Activated naive CD8-positive, alpha-beta T cell treated with anti-CD3 and anti-CD28 coated beads, Interleukin-2, amount 50 U/mL, for 24 hours (primary cell): ENCODE results near the gene CNOT9.

Experiments used
- ATAC-seq: fragments of 150-1000 bp; cut with Tn5 transposase; one replicate; pipeline ENCODE4 v1.10.0; 2021
- DNase-seq: peaks from one replicate; pipeline ENCODE4 v3.0.0; 2021
- H3K27ac Mint-ChIP-seq: one replicate; pipeline ENCODE4 v1.8.0; 2021; ENCODE audit warnings: mild to moderate bottlenecking, mixed read lengths
- H3K27me3 Mint-ChIP-seq: one replicate; pipeline ENCODE4 v1.8.0; 2021; ENCODE audit warnings: mixed read lengths
- H3K36me3 Mint-ChIP-seq: one replicate; pipeline ENCODE4 v1.8.0; 2021; ENCODE audit warnings: low read depth, mixed read lengths
- H3K4me1 Mint-ChIP-seq: one replicate; pipeline ENCODE4 v1.8.0; 2021; ENCODE audit warnings: mixed read lengths
- H3K4me3 Mint-ChIP-seq: one replicate; pipeline ENCODE4 v1.8.0; 2021; ENCODE audit warnings: mild to moderate bottlenecking, moderate library complexity, mixed read lengths
- H3K9me3 Mint-ChIP-seq: one replicate; pipeline ENCODE4 v1.8.0; 2021; ENCODE audit warnings: mixed read lengths

Gene CNOT9

DNA sequence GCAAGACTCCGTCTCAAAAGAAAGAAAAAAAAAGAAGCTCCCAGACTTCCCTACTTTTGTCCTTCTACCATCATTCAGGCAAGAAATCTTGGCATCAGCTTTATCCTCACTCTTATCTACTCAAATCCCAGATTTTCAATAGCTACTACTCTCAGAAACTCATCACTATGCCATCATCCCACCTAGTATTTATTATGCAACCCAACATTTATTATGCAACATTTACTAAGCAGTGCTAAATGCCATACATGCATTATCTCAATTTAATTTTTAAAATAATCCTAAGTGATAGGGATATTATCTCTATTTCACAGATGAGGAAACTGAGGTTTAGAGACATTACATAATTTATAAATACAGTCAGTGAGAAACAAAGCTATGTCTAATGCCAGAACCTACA is 4.6 kb upstream of the CNOT9 start:
- ATAC-seq (no peak), DNase-seq (no peak)
- H3K9me3 Mint-ChIP-seq = no peaks in the 10 kb centered on the region
- peaks cover 49% of the 10 kb centered on the region for H3K36me3 Mint-ChIP-seq
- peaks cover 28% of the 10 kb centered on the region for H3K4me1 Mint-ChIP-seq
- H3K4me3 Mint-ChIP-seq = no peak overlapping the region
- H3K27me3 Mint-ChIP-seq = peaks cover 3% of the 10 kb centered on the region
- no peak overlapping the region for H3K27ac Mint-ChIP-seq

DNA sequence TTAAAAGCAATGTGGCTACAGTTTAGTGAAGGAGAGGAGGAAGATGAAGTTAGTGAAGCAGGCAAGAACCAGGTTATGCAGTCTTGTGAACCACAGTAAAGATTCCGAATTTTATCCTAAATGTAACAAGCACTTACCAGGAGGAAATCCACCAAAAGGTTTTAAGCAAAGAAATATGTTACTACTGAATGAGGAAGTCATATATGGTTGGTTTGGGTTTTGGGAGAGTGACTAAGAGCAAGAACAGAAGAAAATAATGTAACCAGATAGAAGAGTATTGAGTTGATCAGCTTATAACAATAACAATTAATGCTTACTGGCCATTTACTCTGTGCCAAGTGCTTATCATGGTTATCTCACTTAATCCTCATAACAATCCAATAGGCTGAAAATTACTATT is 2.3 kb upstream of the CNOT9 start:
- Mint-ChIP-seq H3K4me1 (peaks cover 46% of the 10 kb centered on the region), H3K27ac (peak overlapping the region; percentile 68), H3K27me3 (peaks cover 3% of the 10 kb centered on the region), H3K36me3 (peaks cover 50% of the 10 kb centered on the region), H3K4me3 (peak overlapping the region; percentile 92), H3K9me3 (no peaks in the 10 kb centered on the region)
- DNase-seq = no peak
- ATAC-seq = no peak

DNA sequence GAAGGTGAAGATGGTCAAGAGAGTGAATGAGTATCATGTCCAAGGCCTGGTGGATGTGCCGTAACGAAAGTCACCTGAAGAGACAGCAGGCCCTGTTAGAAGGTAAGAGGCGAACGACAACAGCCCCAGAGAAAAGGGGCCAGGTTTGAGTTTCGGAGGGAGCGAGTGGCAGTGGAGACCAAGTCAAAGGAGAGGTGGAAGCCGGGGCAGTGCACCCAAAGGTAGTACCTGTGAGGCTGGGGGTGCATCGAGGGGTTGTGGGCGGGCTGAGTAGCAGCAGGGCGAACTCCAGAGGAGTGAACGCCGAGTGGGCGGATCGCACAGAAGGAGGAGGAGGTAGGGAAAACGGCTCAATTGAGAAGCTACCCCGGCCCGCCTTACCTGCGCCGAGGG is 846 bp upstream of the CNOT9 start:
- ATAC-seq = peak; percentile 52
- Mint-ChIP-seq H3K36me3 (peaks cover 52% of the 10 kb centered on the region), H3K9me3 (no peaks in the 10 kb centered on the region), H3K27me3 (peaks cover 3% of the 10 kb centered on the region), H3K4me3 (peak overlapping the region; percentile 92), H3K4me1 (peaks cover 55% of the 10 kb centered on the region), H3K27ac (peak overlapping the region; percentile 100)
- DNase-seq = no peak

DNA sequence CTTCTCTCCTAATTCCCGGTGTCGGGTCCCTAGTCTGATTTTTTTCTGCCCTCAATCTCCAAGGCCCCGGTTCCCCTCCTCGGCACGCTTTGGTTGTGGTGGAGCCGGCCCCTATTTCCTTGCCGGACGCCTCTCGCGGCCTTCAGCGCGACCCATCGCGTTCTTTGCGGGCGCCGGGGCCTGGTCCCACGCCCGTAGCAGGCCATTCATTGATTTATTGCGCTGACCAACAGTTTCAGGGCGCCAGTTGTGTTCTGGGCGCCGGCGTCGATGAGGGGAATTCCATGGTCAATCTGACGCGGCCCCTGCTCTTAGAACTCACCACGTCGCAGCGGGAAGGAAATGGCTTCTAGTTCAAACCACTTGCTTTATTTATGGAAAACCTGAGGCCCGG is 396 bp downstream of the CNOT9 start:
- H3K27ac Mint-ChIP-seq = peak overlapping the region; percentile 100
- ATAC-seq (peak; percentile 35), DNase-seq (peak; percentile 70)
- peaks cover 3% of the 10 kb centered on the region for H3K27me3 Mint-ChIP-seq
- peaks cover 61% of the 10 kb centered on the region for H3K4me1 Mint-ChIP-seq
- peak overlapping the region; percentile 92 for H3K4me3 Mint-ChIP-seq
- no peaks in the 10 kb centered on the region for H3K9me3 Mint-ChIP-seq
- H3K36me3 Mint-ChIP-seq = peaks cover 57% of the 10 kb centered on the region

DNA sequence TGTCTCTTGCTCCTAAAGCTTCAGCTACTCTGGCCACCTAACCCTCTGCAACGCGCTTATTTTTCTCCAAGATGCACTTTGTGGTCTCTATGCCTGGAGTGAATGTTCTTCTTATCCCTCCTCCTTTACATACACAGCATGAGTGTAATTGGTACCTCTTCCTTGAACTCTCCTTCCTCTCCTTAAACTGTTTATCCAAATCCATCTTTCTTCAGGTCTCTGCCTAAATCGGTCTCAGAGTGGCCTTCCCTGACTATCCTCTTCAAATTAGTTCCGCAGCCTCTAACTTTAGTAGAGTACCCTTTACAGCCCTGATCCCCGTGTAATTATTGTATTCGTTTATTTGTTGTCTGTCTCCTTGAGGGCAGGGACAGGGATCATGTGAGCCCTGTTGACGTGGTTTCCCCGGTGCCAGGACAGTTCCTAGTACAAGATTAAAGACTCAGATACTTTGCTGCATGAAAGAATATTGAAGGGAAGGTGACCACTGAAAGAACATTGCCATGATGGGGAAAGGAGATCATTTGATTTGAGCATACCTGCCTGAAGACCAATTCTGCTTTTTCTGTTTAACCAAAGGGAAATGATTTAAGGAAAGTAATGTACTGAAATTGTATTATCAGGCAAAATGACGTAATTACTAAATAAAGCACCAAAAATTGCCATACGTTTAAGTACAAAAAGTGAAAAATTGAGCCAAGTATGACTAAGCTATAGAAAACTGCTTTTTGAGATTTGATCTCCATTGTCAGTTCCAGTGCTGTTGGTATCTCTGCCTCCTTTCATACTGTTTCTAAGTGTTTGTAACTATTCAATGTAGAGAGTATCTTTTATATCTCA is 1.2 kb downstream of the CNOT9 start:
- H3K4me1 Mint-ChIP-seq = peaks cover 64% of the 10 kb centered on the region
- ATAC-seq = no peak
- peak overlapping the region; percentile 92 for H3K4me3 Mint-ChIP-seq
- peaks cover 61% of the 10 kb centered on the region for H3K36me3 Mint-ChIP-seq
- H3K27me3 Mint-ChIP-seq = peaks cover 3% of the 10 kb centered on the region
- no peaks in the 10 kb centered on the region for H3K9me3 Mint-ChIP-seq
- no peak for DNase-seq
- peak overlapping the region; percentile 100 for H3K27ac Mint-ChIP-seq

DNA sequence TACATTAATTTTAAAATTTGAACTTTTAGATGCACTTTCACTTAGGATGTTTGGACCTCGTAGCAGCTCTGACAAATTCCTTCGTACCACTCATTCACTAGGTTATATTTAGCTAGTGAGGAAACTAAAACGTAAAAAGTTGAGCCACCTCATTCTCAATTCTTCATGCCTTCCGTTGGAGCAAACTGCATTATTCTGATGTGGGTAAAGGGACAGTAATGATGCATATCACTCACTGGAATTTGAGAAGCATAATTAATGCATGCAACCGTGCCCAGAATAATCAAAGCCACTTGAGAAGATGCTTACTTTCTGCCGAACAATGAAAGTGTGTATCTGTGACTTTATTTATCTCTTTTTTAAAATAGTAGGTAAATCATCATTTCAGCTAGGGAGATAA is 2.2 kb downstream of the CNOT9 start:
- H3K4me3 Mint-ChIP-seq = peak overlapping the region; percentile 92
- H3K4me1 Mint-ChIP-seq = peaks cover 69% of the 10 kb centered on the region
- DNase-seq (no peak), ATAC-seq (no peak)
- peak overlapping the region; percentile 100 for H3K27ac Mint-ChIP-seq
- H3K36me3 Mint-ChIP-seq = peaks cover 63% of the 10 kb centered on the region
- peaks cover 3% of the 10 kb centered on the region for H3K27me3 Mint-ChIP-seq
- no peaks in the 10 kb centered on the region for H3K9me3 Mint-ChIP-seq

DNA sequence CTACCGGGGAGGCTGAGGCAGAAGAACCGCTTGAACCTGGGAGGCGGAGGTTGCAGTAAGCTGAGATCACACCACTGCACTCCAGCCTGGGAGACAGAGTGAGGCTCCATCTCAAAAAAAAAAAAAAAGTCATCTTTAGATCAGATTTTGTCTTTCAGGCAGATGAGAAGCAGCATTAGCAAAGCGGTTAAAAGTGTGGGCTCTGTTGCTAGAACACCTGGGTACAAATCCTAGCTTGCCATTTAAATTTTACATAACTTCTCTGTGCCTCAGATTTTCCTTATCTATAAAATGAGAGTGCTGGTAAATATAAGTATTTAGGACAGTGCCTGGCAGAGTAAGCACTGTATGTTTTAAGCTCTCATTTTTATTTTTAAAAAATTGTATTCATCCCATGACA is 8.2 kb downstream of the CNOT9 start:
- Mint-ChIP-seq H3K36me3 (peaks cover 44% of the 10 kb centered on the region), H3K4me3 (no peak overlapping the region)

DNA sequence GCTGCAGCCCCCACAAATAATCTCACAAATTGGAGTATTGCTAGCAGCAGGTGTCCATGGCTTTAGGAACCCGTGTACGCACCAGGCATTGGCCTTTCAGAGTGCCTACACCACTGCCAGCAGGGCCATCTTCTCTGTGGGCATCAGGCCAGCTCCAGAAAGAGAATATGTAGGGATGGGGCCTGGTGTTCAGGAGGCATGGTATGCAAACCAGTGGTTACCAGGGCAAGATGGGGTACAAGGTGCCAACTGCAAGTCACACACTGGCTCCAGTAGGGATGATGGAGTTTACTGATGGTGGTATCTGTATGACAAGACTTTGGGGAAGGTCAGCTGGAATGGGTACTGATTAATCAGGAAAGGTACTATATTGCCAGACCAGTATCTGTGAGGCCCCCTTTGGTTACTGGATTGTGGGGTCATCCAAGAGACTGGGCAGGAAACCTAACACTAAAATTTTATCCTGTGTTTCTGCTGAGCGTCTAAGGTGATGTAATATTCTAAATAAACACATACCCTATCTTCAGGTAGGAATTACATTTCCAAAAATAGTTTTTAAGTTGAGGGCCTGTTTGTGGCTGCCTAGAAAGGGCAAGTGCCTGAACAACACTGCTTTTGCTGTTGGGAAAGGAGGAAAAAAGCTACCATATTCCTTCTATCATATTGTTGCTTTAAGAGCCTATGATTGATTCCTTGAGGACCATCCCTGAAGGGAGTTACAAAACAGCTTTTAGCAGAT is 9.0 kb downstream of the CNOT9 start:
- ATAC-seq (no peak), DNase-seq (no peak)
- peaks cover 58% of the 10 kb centered on the region for H3K4me1 Mint-ChIP-seq
- no peaks in the 10 kb centered on the region for H3K27me3 Mint-ChIP-seq
- peaks cover 45% of the 10 kb centered on the region for H3K36me3 Mint-ChIP-seq
- H3K27ac Mint-ChIP-seq = no peak overlapping the region
- no peaks in the 10 kb centered on the region for H3K9me3 Mint-ChIP-seq
- no peak overlapping the region for H3K4me3 Mint-ChIP-seq

More for the DNA sequence above, 8.2 kb downstream of the CNOT9 start:
- H3K4me1 Mint-ChIP-seq = peaks cover 58% of the 10 kb centered on the region
- no peak overlapping the region for H3K27ac Mint-ChIP-seq
- DNase-seq = no peak
- no peaks in the 10 kb centered on the region for H3K9me3 Mint-ChIP-seq
- no peak for ATAC-seq
- no peaks in the 10 kb centered on the region for H3K27me3 Mint-ChIP-seq

DNA sequence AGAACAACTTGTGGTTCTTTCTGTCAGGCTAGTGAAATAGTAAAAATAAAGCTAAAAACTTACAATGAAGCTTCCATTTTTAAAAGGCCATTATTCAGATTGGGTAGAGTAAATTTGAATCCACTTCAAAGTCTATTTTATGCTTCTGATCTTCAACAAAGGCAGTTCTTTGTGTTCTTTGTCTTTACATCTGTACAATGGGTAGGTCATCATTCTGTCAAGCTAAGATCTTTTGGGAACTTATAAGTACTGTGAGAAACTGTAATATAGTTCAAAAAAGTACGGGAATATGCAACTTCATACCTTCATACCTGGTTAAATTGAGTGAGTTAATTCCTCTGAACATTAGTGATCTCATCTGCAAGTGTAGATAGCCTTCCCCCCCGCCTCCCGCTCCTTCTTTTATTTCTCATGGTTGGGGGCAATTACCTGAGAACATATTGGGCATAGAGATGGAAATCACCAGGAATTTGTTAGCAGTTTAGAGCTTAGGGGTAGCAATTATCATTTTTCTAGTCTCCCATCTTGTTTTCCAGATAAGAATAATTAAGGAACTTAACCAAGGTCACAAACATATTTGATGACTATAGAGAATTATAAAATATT is 9.7 kb downstream of the CNOT9 start:
- ATAC-seq (no peak), DNase-seq (no peak)
- Mint-ChIP-seq H3K9me3 (no peaks in the 10 kb centered on the region), H3K27ac (no peak overlapping the region), H3K4me1 (peaks cover 59% of the 10 kb centered on the region), H3K27me3 (no peaks in the 10 kb centered on the region), H3K4me3 (no peak overlapping the region), H3K36me3 (peaks cover 48% of the 10 kb centered on the region)

DNA sequence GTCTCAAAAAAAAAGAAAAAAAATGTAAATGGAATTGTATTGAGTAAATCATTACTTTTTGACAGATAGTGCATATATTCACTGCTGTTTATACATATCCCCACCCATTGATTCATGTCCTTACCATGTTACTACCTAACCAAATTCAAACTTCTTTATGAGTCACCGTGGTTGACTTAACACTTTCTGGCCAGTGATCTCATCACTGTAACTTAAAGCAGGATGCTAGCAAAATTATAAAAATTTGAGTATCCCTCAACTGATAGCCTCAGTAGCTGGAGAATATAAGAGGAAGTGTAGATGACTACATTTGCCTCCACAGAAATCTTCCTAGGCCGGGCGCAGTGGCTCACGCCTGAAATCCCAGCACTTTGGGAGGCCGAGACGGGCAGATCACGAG is 13.4 kb downstream of the CNOT9 start:
- Mint-ChIP-seq H3K36me3 (peaks cover 55% of the 10 kb centered on the region), H3K27ac (peak overlapping the region; percentile 70), H3K4me3 (no peak overlapping the region), H3K4me1 (peaks cover 36% of the 10 kb centered on the region), H3K27me3 (no peaks in the 10 kb centered on the region), H3K9me3 (no peaks in the 10 kb centered on the region)
- DNase-seq (no peak), ATAC-seq (peak; percentile 99)

DNA sequence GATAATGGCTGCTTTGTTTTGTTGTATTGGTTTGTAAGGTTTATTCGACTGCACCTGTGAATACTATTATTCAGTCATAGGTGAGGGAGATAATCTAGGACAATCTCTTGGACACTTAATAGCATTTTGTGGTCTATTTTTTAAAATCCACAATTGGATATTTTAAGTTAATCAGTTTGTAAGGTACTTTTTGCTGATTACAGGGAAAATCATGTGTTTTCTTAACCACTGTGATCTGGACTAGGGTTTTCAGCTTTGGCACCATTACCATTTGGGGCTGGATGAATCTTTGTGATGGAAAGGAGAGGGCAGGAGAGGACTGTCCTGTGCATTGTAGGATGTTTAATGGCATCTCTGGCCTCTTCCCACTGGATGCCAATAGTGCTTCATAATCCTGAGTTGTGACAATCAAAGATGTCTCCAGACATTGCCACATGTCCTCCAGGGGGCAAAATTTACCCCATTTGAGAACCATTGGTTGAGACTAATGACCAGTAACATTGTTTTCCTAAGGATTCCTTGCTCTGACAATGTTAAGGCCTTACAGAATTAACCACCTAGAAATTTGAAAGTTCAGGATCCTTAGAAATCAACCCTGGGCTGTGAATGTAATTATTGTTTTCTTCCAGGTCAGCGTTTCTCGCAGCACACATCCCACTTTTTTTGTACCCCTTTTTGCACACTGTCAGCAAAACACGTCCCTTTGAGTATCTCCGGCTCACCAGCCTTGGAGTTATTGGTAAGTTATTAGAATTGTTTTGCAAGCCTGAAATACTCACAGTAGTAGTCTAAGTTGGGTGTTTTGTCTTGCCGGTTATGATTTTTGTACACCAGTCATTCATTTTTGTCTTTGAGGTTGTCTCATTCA is 15.6 kb downstream of the CNOT9 start:
- no peak overlapping the region for H3K4me3 Mint-ChIP-seq
- peaks cover 61% of the 10 kb centered on the region for H3K36me3 Mint-ChIP-seq
- H3K4me1 Mint-ChIP-seq = peaks cover 25% of the 10 kb centered on the region
- H3K27ac Mint-ChIP-seq = no peak overlapping the region
- no peak for ATAC-seq
- no peak for DNase-seq
- no peaks in the 10 kb centered on the region for H3K27me3 Mint-ChIP-seq
- H3K9me3 Mint-ChIP-seq = no peaks in the 10 kb centered on the region

DNA sequence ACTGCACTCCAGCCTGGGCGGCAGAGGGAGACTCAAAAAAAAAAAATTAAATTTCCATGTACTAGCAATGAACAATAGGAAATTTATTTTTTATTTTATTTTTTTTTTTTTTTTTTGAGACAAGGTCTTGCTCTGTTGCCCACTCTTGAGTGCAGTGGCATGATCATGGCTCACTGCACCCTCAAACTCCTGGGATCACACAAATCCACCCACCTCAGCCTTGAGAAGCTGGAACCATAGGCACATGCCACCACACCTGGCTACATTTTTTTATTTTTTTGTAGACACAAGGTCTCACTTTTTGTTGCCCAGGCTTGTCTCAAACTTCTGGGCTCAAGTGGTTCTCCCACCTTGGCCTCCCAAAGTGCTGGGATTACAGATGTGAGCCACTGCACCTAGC is 16.9 kb downstream of the CNOT9 start:
- Mint-ChIP-seq H3K36me3 (peaks cover 65% of the 10 kb centered on the region), H3K9me3 (no peaks in the 10 kb centered on the region), H3K4me3 (no peak overlapping the region), H3K27ac (no peak overlapping the region), H3K27me3 (no peaks in the 10 kb centered on the region), H3K4me1 (peaks cover 22% of the 10 kb centered on the region)
- DNase-seq = no peak
- ATAC-seq = no peak

DNA sequence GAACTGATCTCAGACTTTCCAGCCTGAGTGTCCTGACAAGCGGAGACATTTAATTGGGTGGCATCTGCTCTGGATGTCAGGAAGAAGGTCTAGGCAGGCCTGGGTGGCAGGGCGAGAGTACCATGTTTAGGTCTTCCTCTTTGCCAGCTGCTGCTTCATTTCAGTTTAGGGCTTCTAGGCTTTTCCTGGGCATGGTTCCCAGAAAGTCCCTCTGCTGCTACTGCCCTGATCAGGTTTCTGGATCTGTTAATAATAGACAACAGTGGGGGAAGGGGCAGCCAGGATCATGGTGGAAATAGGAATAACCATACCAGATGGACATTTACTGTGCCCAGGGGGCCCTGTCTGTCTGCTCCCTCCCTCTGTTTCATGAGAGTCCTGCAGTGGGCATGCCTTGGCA is 36.8 kb downstream of the CNOT9 start:
- Mint-ChIP-seq H3K27ac (no peak overlapping the region), H3K27me3 (peaks cover 11% of the 10 kb centered on the region), H3K4me3 (no peak overlapping the region), H3K9me3 (no peaks in the 10 kb centered on the region), H3K4me1 (no peaks in the 10 kb centered on the region), H3K36me3 (no peaks in the 10 kb centered on the region)
- DNase-seq (no peak), ATAC-seq (no peak)

DNA sequence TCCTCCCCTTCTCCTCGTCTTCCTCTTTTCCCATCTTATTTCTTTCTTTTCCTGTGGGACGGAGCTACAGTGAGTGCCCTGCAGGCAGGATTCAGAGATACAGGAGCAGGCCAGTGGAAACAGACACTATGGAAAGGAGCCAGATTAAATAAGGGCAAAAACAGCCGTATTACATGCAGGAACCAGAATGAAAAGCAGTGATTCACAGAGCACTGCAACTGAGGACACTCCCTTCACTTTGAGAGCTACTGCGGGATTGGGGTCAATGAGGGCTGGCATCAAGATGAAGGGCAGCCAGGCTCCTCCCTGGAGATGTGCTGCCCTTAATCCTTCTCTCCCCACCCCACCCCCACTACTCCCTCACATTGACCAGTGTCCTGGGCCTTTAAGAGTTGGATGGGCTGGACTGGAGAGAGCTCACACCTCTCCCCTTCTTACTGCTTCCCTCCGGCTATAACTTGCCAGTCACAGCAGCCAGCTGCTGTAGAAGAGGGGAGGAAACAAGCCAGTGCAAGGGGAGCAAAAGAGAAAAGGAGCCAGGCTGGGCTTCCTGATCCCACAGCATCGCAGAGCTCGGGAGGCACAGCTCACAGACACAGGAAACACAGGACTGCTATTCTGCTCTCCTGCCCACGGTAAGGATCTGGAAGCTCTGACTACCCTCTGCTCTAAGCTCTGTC is 38.9 kb downstream of the CNOT9 start, which contains the start of gene PLCD4:
PLCD4 (plus strand) TSS at position 464 of the 680 bp plus-strand sequence. CDS start 7,841 bp downstream, outside the sequence.
- Mint-ChIP-seq H3K9me3 (no peaks in the 10 kb centered on the region), H3K27ac (no peak within 1 kb of the TSS), H3K27me3 (peaks cover 13% of the 10 kb centered on the region), H3K4me1 (no peaks in the 10 kb centered on the region), H3K4me3 (no peak within 1 kb of the TSS), H3K36me3 (no peaks in the 10 kb centered on the region)
- no peak for ATAC-seq
- DNase-seq = no peak
